Muscle layer of colon (tissue), 2 donors: ENCODE measurements around the gene SLC22A3.
"Not testable (repeated sequence)": the region's sequence is repeated elsewhere in the genome, so short reads cannot be mapped to it uniquely, and the experiment has no call there.

Source experiments
- H3K27ac ChIP-seq: one replicate; pipeline ENCODE4 v1.7.0; 2013; ENCODE audit warnings: low read depth, mild to moderate bottlenecking, low read length, moderate library complexity
- H3K27me3 ChIP-seq, 2 donors: one replicate each; pipeline ENCODE4 v1.7.0; 2013; ENCODE audit warnings: low read length in 2 of 2, mild to moderate bottlenecking in 2 of 2; ENCODE audit not compliant: insufficient read depth in 2 of 2, control insufficient read depth in 1 of 2
- H3K36me3 ChIP-seq: one replicate; pipeline ENCODE4 v1.7.0; 2013; ENCODE audit warnings: mild to moderate bottlenecking, low read length; ENCODE audit not compliant: insufficient read depth
- H3K4me1 ChIP-seq: one replicate; pipeline ENCODE4 v1.7.0; 2013; ENCODE audit warnings: mild to moderate bottlenecking, low read length; ENCODE audit not compliant: insufficient read depth
- H3K4me3 ChIP-seq, 2 donors: one replicate each; pipeline ENCODE4 v1.7.0; 2013; ENCODE audit warnings: low read length in 2 of 2, low read depth in 1 of 2, mild to moderate bottlenecking in 1 of 2, moderate library complexity in 1 of 2
- H3K9ac ChIP-seq: one replicate; pipeline ENCODE4 v1.7.0; 2013; ENCODE audit warnings: low read length
- H3K9me3 ChIP-seq: one replicate; pipeline ENCODE4 v1.7.0; 2013; ENCODE audit warnings: mild to moderate bottlenecking, low read length
- donor health status: abdominal sarcoma.
- donor health status: Adenocarcinoma of cecum.

The SLC22A3 gene

DNA sequence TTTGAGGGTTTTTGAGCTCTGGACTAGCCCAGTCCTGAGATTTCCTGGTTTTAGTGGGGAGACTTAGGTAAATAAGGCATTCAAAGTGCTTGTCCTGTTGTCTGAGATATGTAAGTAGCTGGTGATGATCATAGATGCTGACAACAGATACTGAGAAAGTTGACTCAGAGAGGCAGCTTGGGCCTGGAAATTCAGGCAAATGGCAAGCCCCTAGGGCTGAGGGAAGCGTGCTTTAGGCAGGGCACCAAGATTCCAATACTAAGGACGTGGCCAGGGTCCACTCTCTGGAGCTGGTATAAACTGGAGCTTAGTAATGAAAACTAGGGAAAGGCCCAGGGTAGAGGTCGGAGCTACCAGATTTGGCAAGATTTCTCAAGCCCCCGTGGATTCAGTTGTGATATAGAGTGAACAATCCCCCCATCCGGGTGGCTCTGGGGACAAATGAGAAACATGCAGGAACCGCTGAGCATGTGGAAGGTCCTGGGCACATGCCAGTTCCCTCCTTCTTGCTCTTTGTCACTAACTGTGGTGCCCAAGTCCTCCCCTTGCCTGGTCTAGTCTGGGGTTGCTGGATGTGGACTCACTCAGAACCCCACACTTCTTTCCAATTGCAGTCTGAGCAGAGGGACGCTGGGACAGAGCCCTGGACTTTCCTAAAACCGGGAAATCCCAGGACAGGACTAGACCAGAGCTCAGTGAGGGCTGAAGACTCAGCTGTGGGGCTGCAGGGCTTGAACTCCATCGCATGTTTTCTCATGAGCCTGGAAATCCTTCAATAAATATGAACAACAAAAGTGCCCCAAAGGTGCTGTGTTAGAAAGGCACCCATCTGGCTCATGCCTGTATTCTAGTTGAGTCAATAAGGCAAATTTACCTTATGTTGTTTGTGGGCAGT lies 10.3 kb downstream of the SLC22A3 start:
- Histone ChIP-seq H3K27me3 (no peaks in the 10 kb centered on the region), H3K9ac (no peak overlapping the region), H3K4me3 (no peak overlapping the region), H3K9me3 (no peaks in the 10 kb centered on the region), H3K4me1 (peaks cover 16% of the 10 kb centered on the region), H3K36me3 (no peaks in the 10 kb centered on the region), H3K27ac (no peak overlapping the region)

DNA sequence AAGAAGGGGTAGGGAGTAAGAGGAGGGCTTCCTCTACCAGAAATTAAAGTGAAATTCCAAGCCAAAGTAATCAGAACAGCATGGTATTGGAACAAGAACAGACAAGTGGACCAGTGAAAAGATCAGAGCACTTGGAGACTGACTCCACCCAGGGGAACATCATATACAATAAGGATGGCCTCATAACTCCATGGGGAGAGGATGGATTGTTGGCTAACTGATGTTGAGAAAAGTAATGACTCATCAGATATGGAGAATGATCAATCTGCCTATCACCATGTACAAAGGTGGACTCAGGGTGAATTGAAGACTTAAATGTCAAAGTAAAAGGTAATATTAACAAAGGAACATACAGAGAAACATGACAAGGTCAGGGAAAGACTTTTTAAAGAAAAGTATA lies 12.8 kb downstream of the SLC22A3 start:
- Histone ChIP-seq H3K4me1 (peaks cover 10% of the 10 kb centered on the region), H3K9me3 (no peaks in the 10 kb centered on the region), H3K27ac (no peak overlapping the region), H3K36me3 (no peaks in the 10 kb centered on the region), H3K9ac (no peak overlapping the region), H3K27me3 (no peaks in the 10 kb centered on the region), H3K4me3 (no peak overlapping the region)

DNA sequence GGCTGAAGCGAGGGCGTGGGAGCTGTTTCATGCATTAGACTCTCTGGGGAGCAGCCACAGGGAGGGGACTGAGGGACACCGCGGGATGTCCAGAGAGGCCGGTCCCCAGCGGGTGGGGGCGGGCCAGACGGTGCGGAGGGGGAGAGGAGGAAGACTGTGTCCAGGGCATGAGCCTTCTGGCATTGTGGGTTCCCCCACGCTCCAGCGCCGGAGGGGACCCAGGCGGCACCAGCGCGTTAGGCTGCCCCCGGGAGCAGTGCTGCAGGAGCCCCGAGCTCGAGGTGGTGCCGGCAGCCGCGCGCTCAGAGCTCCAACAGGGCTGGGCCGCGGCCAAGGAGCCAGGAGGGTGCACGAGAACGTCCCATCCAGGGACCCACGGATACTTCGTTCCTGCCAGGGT lies 14.4 kb downstream of the SLC22A3 start:
- no peaks in the 10 kb centered on the region for H3K36me3 ChIP-seq
- H3K9me3 ChIP-seq: no peaks in the 10 kb centered on the region
- no peaks in the 10 kb centered on the region for H3K4me1 ChIP-seq
- H3K27me3 ChIP-seq: no peaks in the 10 kb centered on the region
- H3K9ac ChIP-seq: no peak overlapping the region
- no peak overlapping the region for H3K27ac ChIP-seq
- H3K4me3 ChIP-seq: no peak overlapping the region

DNA sequence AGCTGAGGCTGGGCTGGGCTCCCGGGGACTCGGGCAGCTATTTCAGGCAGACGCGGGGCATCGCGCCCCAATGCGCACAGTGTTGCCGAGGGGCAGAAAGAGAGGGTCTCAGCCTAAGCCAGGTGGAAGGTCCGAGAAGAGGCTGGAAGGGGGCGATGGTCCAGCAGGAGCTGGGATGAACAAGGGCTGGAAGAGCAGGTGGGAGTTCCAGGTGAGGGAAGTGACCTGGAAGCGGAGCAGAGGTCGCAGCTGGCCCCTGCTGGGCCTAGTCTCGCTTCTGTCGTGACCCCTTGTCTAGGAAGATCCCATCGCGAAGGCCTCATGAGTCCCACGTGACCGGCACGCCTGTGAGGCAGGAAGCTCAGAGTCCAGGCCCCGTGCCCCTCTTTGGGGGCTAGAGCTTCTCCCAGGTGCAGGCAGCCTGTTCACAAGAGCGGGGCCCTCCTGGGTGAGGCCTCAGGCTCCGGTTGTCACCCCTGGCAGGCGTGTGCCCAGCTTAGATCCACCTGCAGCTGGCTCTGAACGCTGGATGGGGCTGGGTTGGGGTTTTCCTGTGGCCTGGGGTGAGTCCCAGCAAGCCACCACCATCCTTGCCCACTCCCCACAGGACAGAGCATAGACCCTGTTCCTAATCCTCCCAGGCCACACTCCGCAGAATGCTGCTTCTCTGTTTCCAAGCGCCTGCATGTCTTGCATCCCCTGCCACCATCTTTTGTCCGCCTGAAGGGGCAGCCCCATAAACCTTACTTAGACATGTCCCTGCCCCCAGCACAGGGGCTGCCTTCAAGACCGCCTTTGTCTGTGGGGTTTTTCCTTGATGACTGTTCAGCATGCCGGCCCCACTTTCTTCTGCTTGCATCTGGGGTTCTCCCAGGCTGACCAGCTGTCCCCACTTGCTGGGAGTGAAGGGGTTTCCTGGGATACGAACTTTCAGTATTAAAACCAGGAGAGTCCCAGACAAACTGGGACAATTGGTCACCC lies 15.1 kb downstream of the SLC22A3 start:
- H3K9me3 ChIP-seq: no peaks in the 10 kb centered on the region
- no peaks in the 10 kb centered on the region for H3K36me3 ChIP-seq
- no peak overlapping the region for H3K9ac ChIP-seq
- no peak overlapping the region for H3K27ac ChIP-seq
- no peaks in the 10 kb centered on the region for H3K4me1 ChIP-seq
- H3K27me3 ChIP-seq: no peaks in the 10 kb centered on the region
- H3K4me3 ChIP-seq: no peak overlapping the region

DNA sequence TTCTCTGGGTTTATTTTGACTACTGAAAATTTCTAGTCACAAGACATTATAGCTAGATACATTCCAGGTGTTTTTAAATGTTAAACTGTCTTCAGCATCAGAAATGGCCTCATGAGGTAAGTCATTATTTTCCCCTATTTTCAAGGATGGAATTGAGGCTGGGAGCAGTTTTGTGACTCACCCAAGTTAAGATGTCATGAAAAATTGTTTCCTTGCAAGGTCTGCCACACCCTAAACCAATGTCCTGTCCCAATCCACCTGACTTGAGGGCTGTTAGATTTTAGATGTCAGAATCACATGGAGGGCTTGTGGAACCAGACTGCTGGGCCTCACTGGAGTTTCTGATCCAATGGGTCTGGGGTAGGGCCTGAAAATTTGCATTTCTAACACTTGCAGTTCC lies 16.9 kb downstream of the SLC22A3 start:
- Histone ChIP-seq H3K4me3 (no peak overlapping the region), H3K9me3 (no peaks in the 10 kb centered on the region), H3K9ac (no peak overlapping the region), H3K4me1 (no peaks in the 10 kb centered on the region), H3K27me3 (no peaks in the 10 kb centered on the region), H3K27ac (no peak overlapping the region), H3K36me3 (no peaks in the 10 kb centered on the region)

DNA sequence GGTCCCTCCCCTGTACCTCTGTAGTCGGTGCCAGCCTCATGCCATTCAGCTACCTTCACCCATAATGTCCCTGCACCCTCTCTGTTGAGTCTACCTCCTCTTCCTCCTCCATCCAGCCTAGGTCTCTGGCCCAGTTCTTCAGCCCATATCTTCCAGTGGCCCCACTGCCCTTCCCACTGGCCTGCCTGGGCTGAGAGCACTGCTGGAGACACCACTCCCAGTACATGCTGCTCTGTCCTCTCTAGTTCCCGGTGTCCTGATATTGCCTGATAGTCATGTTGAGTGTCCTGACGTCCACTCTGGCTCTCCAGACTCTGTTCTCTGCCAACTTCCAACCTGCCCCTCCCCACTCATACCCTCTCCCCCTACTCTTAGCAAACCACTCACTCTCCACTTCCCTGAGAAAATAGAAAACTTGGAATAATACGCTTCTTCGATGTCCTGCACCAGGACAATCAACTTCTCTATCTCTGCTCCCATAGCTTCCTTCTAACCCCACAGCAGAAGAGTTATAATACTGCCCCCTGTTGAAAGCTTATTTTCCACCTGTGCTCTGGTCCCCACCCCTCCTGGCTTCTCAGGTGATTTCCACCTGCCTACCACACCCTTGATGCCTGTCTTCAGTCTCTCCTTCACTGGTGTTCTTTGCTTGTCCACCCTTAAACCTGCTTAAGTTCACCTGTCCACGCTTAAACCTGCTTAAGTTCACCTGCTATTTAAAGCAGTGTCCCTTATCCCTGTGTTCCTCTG lies 19.8 kb downstream of the SLC22A3 start:
- Histone ChIP-seq H3K27me3 (no peaks in the 10 kb centered on the region), H3K9me3 (no peaks in the 10 kb centered on the region), H3K4me1 (no peaks in the 10 kb centered on the region), H3K4me3 (no peak overlapping the region), H3K9ac (no peak overlapping the region), H3K36me3 (no peaks in the 10 kb centered on the region), H3K27ac (no peak overlapping the region)

DNA sequence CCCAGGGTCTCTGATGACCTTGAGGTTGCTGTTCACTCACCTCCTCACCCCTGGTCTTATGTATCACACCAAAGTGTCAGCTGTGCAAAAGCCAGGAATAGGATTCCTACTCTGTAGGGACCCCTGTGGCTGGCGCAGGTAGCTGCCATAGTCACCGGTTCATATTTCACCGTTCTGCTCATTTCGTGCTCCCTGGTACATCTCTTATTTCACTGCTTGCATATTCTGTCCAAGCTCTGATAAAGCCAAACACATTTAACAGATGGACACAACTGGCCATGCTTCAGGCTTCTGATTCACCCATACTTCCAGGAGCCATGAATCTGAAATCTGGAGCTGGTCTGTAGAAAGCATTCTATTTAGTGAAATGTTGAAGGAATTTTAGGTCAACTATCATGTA lies 20.5 kb downstream of the SLC22A3 start:
- H3K27me3 ChIP-seq: no peaks in the 10 kb centered on the region
- H3K9ac ChIP-seq: no peak overlapping the region
- H3K9me3 ChIP-seq: no peaks in the 10 kb centered on the region
- no peak overlapping the region for H3K4me3 ChIP-seq
- H3K27ac ChIP-seq: no peak overlapping the region
- H3K4me1 ChIP-seq: no peaks in the 10 kb centered on the region
- no peaks in the 10 kb centered on the region for H3K36me3 ChIP-seq

DNA sequence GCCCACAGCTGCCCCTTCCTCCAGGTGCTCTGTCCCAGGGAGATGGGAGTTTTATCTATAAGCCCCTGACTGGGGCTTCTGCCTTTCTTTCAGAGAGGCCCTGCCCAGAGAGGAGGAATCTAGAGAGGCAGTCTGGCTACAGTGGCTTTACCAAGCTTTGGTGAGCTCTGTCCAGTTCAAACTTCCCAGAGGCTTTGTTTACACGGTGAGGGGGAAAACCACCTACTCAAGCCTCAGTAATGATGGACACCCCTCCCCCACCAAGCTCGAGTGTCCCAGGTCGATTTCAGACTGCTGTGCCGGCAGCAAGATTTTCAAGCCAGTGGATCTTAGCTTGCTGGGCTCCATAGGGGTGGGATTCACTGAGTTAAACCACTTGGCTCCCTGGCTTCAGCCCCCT lies 25.4 kb downstream of the SLC22A3 start:
- not testable (repeated sequence) for H3K36me3 ChIP-seq, H3K9me3 ChIP-seq, H3K9ac ChIP-seq, H3K4me3 ChIP-seq, H3K27me3 ChIP-seq, H3K27ac ChIP-seq
- peaks cover 12% of the 10 kb centered on the region for H3K4me1 ChIP-seq

DNA sequence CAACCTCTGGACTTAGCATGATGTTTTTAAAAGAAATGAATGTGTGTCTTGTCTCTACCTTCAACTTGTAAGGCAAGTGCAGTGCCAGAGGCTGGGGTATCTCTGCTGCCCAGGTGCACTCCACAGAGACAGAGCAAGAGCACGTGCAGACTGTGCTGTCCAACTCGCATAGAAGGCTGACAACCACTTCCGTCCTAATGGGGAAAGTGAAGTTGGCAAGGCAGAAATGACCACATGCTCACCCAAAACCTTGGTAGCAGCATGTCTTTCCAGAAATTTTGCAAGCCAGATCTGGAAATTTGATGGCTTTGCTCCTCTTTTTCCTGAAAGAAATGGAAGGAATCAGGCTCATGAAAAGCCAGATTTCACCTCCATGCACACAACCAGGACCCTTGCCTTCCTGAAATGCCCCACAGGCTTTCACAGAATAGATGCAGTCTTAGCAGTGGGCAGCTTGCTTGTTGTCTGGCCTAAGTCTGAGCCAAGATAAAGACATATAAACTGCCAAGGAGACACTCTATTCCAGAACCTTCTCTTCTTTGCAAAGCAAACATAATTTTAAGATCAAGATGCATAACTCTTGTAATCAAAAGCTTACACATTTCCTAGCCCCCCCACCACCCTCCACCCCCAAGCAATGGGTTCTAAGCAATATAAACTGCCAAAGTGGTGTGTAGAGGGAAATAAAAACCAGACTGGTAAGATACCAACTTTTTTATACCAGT lies 26.8 kb downstream of the SLC22A3 start:
- Histone ChIP-seq H3K36me3 (no peaks in the 10 kb centered on the region), H3K27ac (no peak overlapping the region), H3K4me3 (no peak overlapping the region), H3K9me3 (no peaks in the 10 kb centered on the region), H3K27me3 (no peaks in the 10 kb centered on the region), H3K4me1 (peaks cover 12% of the 10 kb centered on the region), H3K9ac (no peak overlapping the region)

DNA sequence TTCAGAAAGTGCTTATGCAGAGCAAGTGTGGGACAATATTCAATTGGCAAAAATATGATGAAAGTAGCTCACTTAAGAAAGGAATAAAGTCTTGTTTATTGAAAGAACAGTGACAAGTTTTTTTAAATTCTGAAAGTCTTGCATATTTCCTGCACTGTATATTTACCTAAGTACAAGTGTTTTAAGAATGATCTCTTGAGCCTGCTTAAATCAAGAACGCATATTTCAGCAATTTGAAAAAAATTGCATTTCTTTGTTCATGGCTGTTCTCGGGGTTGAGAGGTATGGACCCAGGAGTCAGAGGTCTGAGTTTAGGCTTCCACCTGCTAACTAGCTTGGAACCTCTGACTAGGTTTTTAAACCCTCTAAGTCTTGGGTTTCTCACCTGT lies 27.4 kb downstream of the SLC22A3 start:
- Histone ChIP-seq H3K27ac (no peak overlapping the region), H3K27me3 (no peaks in the 10 kb centered on the region), H3K9me3 (no peaks in the 10 kb centered on the region), H3K4me3 (no peak overlapping the region), H3K36me3 (no peaks in the 10 kb centered on the region), H3K9ac (no peak overlapping the region), H3K4me1 (peaks cover 12% of the 10 kb centered on the region)
